Activated CD4-positive, CD25-positive, alpha-beta regulatory T cell treated with anti-CD3 and anti-CD28 coated beads, Interleukin-2, amount 50 U/mL, for 72 hours (primary cell): ENCODE measurements around the gene GFOD1.
"Not testable (repeated sequence)": the region's sequence is repeated elsewhere in the genome, so short reads cannot be mapped to it uniquely, and the experiment has no call there.

ENCODE experiments used
- DNase-seq: peaks from one replicate; pipeline ENCODE4 v3.0.0; 2021

Gene GFOD1

GRCh38 chr6:13511141-13511571, 23.8 kb upstream of the GFOD1 start:
- not testable (repeated sequence) for DNase-seq

GRCh38 chr6:13510433-13510832, 23.0 kb upstream of the GFOD1 start:
- not testable (repeated sequence) for DNase-seq

GRCh38 chr6:13508711-13509705, 21.6 kb upstream of the GFOD1 start:
- no peak for DNase-seq

- no peak for DNase-seq
These were observed 20.0 kb upstream of the GFOD1 start for GRCh38 chr6:13507306-13507860.

GRCh38 chr6:13505345-13505734, 17.9 kb upstream of the GFOD1 start:
- no peak for DNase-seq

- no peak for DNase-seq
These were observed 17.4 kb upstream of the GFOD1 start for GRCh38 chr6:13504611-13505344.

GRCh38 chr6:13500915-13501314, 13.5 kb upstream of the GFOD1 start:
- DNase-seq = no peak

- no peak for DNase-seq
These were observed 12.9 kb upstream of the GFOD1 start for GRCh38 chr6:13500264-13500663.

GRCh38 chr6:13496513-13497190, 9.3 kb upstream of the GFOD1 start:
- no peak for DNase-seq

- DNase-seq = no peak
These were observed 8.4 kb upstream of the GFOD1 start for GRCh38 chr6:13495818-13496217.

- no peak for DNase-seq
These were observed 7.8 kb upstream of the GFOD1 start for GRCh38 chr6:13495112-13495776.

GRCh38 chr6:13494137-13494536, 6.7 kb upstream of the GFOD1 start:
- DNase-seq = no peak

GRCh38 chr6:13493147-13493546, 5.7 kb upstream of the GFOD1 start:
- no peak for DNase-seq

GRCh38 chr6:13492357-13492756, 5.0 kb upstream of the GFOD1 start:
- DNase-seq = no peak

- no peak for DNase-seq
These were observed 4.1 kb upstream of the GFOD1 start for GRCh38 chr6:13491538-13491937.

GRCh38 chr6:13490402-13490801, 3.0 kb upstream of the GFOD1 start:
- no peak for DNase-seq

- DNase-seq = no peak
These were observed 1.5 kb upstream of the GFOD1 start for GRCh38 chr6:13488896-13489237.

- peak; percentile 34 for DNase-seq
These were observed 855 bp upstream of the GFOD1 start for GRCh38 chr6:13488015-13488895.

- DNase-seq = peak; percentile 62
These were observed 700 bp downstream of the GFOD1 start for GRCh38 chr6:13486679-13487121.

- no peak for DNase-seq
These were observed 1.4 kb downstream of the GFOD1 start for GRCh38 chr6:13485923-13486562.

- DNase-seq = no peak
These were observed 2.1 kb downstream of the GFOD1 start for GRCh38 chr6:13485303-13485702.
